NT2/D1 (cell line): Measurements from ENCODE around the gene FAM163B.

ENCODE experiments used
- DNase-seq: peaks from one replicate; pipeline ENCODE4 v3.0.0-alpha.2; 2011; ENCODE audit warnings: low read depth, low spot score
- H3K27me3 ChIP-seq: 2 replicates; pipeline ENCODE4 v1.6.0; 2011; ENCODE audit warnings: mild to moderate bottlenecking; ENCODE audit not compliant: insufficient read length, insufficient read depth
- H3K36me3 ChIP-seq: 2 replicates; pipeline ENCODE4 v1.6.1; 2011; ENCODE audit warnings: mild to moderate bottlenecking, low read length, mixed read lengths; ENCODE audit not compliant: insufficient read depth, insufficient read length
- H3K4me1 ChIP-seq: 2 replicates; pipeline ENCODE4 v1.5.1; 2011; ENCODE audit not compliant: insufficient read depth, insufficient read length
- H3K4me3 ChIP-seq: 2 replicates; pipeline ENCODE4 v1.5.1; 2011; ENCODE audit warnings: low read depth; ENCODE audit not compliant: insufficient read length
- H3K9ac ChIP-seq: 2 replicates; pipeline ENCODE4 v1.6.0; 2011; ENCODE audit warnings: low read depth; ENCODE audit not compliant: insufficient read length
- H3K9me3 ChIP-seq: 2 replicates; pipeline ENCODE4 v1.5.1; 2011; ENCODE audit warnings: mild to moderate bottlenecking, low read length; ENCODE audit not compliant: insufficient read depth
- SUZ12 ChIP-seq: IDR thresholded peaks from 2 replicates; pipeline ENCODE4 v1.6.1; 2011; ENCODE audit not compliant: insufficient read length, insufficient read depth; ENCODE audit errors: extremely low read depth
- YY1 ChIP-seq: IDR thresholded peaks from 2 replicates; pipeline ENCODE4 v1.6.1; 2011; ENCODE audit not compliant: insufficient read length, insufficient read depth
- ZNF274 ChIP-seq: IDR thresholded peaks from 2 replicates; pipeline ENCODE4 v1.6.1; 2011; ENCODE audit warnings: mild to moderate bottlenecking, low read depth, low read length

Gene FAM163B

DNA sequence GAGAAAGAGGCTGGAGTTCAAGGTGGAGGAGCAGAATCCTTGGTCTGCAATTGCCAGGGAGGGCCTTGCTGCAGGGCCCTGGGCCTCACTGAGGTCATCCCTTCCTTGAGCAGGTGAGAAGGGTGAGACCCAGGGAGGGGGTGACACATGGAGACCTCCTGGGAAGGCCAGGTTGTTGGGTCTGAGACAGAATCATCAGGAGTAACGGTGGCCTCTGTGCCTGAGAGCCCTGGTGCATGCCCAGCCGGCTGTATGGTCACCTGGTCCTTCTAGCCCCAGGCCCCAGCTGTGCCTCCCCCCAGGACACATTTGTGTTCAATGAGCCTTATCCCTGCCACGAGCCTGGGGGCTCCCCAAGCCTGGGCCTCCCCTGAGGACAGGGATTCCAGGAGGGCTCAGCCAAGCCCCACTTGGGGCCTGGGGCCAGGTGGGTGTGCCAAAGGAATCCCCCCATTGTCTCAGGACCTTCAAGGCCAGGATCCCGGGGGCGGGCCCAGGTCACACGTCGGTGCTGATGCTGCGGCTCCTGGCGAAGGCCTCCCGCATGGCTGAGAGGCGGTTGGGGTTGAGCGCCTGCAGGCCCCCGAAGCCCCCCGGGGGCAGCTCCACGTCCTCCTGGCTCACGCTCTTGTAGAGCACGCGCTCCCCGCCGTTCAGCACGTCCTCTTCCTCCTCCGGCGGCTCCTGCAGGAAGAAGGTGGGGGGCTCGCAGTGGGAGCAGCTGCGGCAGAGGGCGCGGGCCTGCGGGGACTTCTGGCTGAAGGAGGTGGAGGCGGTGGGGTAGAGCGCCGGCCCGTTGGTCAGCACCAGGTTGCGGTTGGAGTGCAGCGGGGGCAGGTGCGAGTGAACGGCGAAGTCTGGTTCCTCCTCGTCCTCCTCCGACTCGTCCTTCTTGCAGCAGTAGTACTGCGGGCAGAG, 30.4 kb downstream of the FAM163B start:
- DNase-seq = no peak
- no peak for TF ChIP-seq SUZ12
- no peak for TF ChIP-seq YY1
- TF ChIP-seq ZNF274 = no peak
- no peaks in the 10 kb centered on the region for H3K27me3 ChIP-seq
- peak overlapping the region; percentile 10 for H3K9ac ChIP-seq
- H3K4me1 ChIP-seq = peaks cover 35% of the 10 kb centered on the region
- H3K9me3 ChIP-seq = no peaks in the 10 kb centered on the region
- no peak overlapping the region for H3K4me3 ChIP-seq
- no peaks in the 10 kb centered on the region for H3K36me3 ChIP-seq

- Histone ChIP-seq H3K36me3 (no peaks in the 10 kb centered on the region), H3K4me3 (no peak overlapping the region), H3K9ac (peak overlapping the region; percentile 51), H3K4me1 (peaks cover 29% of the 10 kb centered on the region), H3K27me3 (no peaks in the 10 kb centered on the region), H3K9me3 (no peaks in the 10 kb centered on the region)
- TF ChIP-seq YY1 = no peak
- no peak for TF ChIP-seq SUZ12
- no peak for TF ChIP-seq ZNF274
- no peak for DNase-seq
Measured at GRCh38 chr9:133577737-133578112, 31.5 kb downstream of the FAM163B start.

GRCh38 chr9:133576875-133577736, 32.1 kb downstream of the FAM163B start:
- H3K4me1 ChIP-seq = peaks cover 31% of the 10 kb centered on the region

GRCh38 chr9:133576031-133576874, 32.9 kb downstream of the FAM163B start:
- no peak for DNase-seq
- TF ChIP-seq ZNF274 (no peak), YY1 (no peak), SUZ12 (no peak)
- H3K36me3 ChIP-seq = no peaks in the 10 kb centered on the region
- H3K4me3 ChIP-seq = peak overlapping the region; percentile 4
- peak overlapping the region; percentile 67 for H3K9ac ChIP-seq
- peaks cover 31% of the 10 kb centered on the region for H3K4me1 ChIP-seq
- no peaks in the 10 kb centered on the region for H3K27me3 ChIP-seq
- no peaks in the 10 kb centered on the region for H3K9me3 ChIP-seq

More at GRCh38 chr9:133576875-133577736, 32.1 kb downstream of the FAM163B start:
- Histone ChIP-seq H3K4me3 (peak overlapping the region; percentile 4), H3K9me3 (no peaks in the 10 kb centered on the region), H3K9ac (peak overlapping the region; percentile 67), H3K36me3 (no peaks in the 10 kb centered on the region), H3K27me3 (no peaks in the 10 kb centered on the region)
- TF ChIP-seq YY1 (no peak), ZNF274 (no peak), SUZ12 (no peak)
- no peak for DNase-seq

DNA sequence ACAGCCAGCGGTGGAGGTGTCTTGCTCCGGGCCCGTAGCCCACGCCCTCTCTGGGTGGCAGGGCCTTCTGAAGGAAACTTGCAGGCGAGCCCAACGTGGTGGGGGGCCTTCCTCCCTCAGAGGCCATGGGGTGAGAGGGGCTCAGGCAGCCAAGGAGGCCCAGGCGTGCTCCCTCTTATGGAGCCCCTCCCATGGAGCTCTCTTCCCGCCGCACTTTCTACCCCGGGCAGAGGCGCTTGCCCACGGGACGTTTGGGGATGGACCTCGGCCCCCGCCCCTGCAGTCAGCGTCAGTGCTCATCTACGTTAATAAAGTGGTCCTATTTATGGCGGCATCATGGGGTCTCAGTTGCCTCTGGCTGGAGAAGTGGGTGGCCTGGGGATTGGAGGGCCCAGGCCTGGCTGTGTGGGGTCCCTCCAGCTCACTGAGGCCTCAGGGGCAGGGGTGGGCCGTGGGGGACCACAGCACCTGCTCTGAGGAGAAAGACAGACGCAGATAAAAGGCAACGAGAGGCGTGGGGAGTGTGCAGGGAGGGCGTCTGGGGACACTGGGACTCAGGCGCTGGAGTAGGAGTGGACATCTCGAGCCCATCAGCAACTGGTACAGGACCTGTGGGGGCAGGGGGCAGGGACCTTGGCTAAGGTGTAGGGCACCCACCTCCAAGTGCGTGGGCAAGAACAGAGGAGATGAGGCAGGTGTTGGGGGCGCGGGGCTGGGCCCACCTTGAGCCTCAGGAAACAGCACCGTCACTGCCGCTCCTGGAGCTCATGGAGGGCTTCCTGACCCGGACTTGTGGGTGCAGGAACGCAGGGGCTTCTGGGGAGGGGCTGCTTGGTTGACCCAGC, 33.8 kb downstream of the FAM163B start:
- Histone ChIP-seq H3K4me1 (peaks cover 36% of the 10 kb centered on the region), H3K9me3 (no peaks in the 10 kb centered on the region), H3K36me3 (no peaks in the 10 kb centered on the region), H3K9ac (peak overlapping the region; percentile 36), H3K4me3 (no peak overlapping the region), H3K27me3 (no peaks in the 10 kb centered on the region)
- no peak for TF ChIP-seq SUZ12
- no peak for TF ChIP-seq YY1
- no peak for TF ChIP-seq ZNF274
- no peak for DNase-seq

- Histone ChIP-seq H3K4me3 (no peak overlapping the region), H3K9ac (no peak overlapping the region), H3K36me3 (no peaks in the 10 kb centered on the region), H3K9me3 (no peaks in the 10 kb centered on the region), H3K27me3 (no peaks in the 10 kb centered on the region), H3K4me1 (peaks cover 42% of the 10 kb centered on the region)
- TF ChIP-seq ZNF274 (no peak), SUZ12 (no peak)
- no peak for DNase-seq
Measured at GRCh38 chr9:133574771-133575170, 34.4 kb downstream of the FAM163B start.
